Measurements from ENCODE around the gene VWA2.

VWA2 gene

GRCh38 chr10:114276671-114277070 lies 37.6 kb downstream of the VWA2 start:
- no peak for DNase-seq

DNA sequence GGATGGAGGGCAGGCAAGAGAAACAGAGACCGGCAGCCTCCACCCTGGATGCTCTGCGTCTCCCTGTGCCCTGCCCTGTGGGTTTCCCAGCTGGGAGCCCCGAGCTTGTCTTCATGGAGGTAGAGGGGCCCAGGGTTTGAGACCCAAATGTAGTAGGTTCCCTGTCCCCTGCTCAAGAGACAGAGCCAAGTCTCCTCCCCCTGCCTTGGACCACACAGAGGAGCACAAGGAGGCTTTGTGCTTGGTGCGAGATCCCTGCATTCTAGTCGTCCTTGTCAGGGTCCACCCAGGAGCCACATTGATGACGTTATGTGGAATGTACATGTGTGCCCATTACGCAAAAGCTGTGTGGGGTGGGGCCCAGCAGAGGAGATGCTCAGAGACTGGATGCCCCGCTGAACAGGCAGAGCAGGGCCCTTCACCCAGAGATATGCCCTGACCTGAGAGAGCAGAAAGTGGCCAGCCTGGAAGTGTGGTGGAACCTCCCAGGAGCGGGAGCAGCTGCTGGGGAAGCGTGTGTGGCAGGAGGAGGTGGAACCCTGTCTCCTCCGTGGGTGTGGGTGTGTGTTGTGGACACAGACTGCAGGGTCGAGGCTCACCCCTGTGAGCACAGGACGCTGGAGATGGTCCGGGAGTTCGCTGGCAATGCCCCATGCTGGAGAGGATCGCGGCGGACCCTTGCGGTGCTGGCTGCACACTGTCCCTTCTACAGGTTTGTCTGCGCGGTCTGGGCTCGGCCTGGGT lies 39.3 kb downstream of the VWA2 start:
- DNase-seq, result no peak

DNA sequence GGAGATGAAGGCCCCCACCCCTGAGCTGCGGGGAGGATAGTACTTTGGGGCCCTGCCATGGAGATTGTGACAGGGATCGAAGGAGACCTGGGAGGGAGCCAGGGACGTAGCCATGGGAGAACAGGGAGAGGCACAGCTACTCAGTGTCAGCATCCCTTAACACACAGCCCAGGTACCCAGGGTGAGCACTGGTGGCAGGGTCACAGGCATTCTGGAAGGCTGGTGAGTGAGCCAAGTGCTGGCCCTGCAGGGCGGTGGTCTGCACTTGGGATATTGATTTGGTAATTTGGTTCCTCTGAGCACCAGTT lies 39.8 kb downstream of the VWA2 start:
- no peak for DNase-seq

DNA sequence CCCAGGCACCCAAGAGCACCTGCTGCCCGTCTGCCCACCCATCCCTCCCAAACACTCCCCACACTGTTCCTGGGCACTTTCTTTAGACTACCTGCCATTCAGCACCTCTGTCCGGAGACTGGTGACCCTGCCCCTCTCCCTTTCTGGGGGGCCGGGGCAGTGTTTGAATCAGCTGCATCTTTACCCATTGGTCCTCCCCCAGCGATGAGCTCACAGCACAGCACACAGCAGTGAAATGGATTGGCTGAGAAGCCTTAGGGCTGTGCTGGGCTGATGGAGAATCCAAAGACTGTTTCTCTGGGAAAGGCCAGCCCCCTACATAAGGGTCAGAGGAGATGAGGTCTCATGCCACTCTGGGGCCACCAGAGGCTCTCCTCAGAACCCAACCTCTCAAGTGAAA lies 40.2 kb downstream of the VWA2 start:
- no peak for DNase-seq

DNA sequence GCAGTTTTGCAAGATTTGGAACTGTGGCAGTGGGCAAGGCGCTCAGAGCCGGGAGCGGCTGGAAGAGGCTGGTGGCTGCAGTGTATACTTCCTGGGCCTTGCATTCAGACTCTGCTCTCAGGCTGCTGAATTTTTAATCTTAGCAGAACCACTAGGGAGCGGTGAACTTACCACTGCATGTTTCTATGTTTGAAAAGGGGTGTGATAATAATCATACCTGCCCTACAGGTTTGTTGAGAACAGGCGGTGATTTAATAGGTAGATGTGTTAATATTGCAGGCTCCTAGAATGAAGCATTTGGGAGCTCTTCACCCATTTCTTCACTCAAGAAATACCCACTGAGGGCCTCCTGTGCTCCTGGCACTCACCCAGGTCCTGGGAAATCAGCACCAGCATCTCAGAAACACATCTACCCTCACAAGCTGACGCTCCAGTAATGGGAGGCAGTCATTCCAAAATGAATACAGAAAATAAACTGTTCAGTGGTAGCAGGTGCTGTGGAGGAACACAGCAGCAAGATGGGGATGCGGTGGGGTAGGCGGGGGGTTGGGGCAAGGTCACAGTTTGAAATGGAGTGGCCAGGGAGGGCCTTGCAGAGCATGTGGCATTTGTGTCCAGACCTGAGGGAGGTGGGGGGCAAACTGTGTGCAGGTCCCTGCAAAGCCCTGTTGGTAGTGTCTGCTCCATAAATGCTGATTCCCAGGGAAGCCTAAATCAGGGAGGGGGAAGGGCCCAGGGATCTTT lies 41.0 kb downstream of the VWA2 start:
- DNase-seq, result no peak

- DNase-seq, result no peak
Observed at GRCh38 chr10:114281006-114281405, 42.0 kb downstream of the VWA2 start.

GRCh38 chr10:114281461-114281860 lies 42.4 kb downstream of the VWA2 start:
- no peak for DNase-seq

DNA sequence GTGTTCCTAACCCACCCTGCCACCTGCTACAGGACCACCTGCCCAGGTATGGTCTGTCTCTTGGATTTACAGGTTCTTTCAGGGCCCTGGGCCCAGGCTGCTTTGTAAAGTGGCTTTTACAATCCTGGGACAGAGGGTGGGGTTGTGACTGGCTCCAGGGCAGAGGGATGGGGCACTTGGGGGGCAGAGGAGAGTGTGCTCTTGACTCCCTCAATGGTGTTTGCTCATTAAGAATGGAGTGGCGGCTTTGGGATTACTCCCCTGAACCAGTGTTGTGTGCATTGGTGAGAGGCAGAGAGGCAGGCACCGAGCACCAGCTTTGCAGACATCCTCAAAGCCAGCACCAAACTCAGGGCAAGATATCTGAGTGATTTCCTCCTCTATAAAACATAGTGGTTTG lies 43.5 kb downstream of the VWA2 start:
- no peak for DNase-seq

DNA sequence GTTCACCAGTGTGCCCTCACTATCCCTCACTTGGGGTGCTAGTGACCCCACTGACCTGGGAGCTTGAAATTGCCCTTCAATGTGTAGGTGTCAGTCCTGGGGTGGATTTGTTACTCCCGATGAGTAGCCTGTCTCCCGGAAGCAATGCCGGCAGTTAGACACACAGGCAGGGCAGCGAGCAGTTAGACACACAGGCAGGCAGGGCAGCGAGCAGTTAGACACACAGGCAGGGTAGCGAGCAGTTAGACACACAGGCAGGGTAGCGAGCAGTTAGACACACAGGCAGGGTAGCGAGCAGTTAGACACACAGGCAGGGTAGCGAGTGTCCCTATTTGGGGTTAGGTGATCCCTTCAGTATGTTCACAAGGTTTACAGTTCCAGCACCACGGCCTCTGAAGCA lies 44.0 kb downstream of the VWA2 start:
- DNase-seq, result no peak

DNA sequence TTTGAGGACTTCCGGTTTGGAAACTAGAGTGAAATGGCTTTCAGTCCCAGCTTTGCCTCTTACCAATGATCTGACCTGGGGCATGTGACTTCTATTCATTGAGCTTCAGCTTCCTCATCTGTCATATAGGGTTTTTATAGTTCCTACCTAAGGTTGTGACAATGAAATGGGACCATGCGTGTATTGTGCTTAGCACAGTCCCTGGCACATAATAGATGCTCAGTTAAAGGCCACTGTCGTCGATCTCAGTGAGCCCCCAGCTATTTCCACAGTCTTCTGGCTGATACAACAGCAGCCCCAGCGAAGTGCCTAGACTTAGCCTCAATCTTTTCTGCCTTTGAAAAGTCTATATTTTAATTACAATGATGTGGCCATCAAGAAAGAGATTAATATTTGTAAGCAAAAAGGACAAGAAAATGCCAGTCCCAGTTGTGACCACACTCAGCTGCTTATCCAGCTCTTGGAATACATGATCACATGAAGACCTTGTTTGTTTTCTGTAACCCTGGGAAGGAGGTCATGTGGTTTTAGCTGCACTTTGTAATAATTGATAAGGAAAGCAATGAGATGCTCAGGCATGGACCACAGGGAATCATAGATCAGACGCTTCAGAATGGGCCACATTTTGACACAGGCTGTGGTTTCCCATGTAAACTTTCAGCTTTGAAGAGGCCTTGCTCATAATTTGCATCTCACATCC lies 44.6 kb downstream of the VWA2 start:
- no peak for DNase-seq

DNA sequence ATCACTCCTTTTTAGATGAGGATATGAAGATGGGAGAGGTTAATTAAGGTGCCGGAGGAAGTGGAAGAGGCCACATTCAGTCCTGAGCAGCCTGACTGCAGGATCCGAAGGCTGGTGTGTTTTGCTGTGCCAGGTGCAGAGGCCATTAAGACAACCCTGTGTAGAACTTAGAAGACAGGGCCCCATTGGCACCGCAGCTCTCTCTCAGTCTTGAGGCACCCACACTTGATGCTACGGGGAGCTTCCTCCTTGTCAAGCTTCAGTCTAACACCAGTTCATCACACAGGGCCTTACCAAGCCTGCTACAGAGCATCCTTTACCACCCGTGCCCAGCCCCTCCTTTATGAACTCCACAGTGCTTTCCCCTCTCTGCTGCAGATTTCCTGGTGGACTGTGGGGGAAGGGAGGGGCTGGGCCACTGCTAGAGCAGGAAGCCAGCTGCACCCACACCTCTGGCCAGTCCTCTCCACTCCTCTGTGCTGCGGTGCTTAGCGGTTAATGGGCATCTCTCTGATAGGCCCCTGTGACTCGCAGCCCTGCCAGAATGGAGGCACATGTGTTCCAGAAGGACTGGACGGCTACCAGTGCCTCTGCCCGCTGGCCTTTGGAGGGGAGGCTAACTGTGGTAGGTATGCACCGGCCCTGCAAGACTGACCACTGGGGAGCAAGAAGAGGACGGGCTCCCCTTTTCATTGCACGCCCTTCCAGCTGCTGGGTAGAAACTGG lies 45.5 kb downstream of the VWA2 start:
- no peak for DNase-seq

DNA sequence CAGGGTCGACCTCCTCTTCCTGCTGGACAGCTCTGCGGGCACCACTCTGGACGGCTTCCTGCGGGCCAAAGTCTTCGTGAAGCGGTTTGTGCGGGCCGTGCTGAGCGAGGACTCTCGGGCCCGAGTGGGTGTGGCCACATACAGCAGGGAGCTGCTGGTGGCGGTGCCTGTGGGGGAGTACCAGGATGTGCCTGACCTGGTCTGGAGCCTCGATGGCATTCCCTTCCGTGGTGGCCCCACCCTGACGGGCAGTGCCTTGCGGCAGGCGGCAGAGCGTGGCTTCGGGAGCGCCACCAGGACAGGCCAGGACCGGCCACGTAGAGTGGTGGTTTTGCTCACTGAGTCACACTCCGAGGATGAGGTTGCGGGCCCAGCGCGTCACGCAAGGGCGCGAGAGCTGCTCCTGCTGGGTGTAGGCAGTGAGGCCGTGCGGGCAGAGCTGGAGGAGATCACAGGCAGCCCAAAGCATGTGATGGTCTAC lies 46.9 kb downstream of the VWA2 start:
- no peak for DNase-seq

- no peak for DNase-seq
Observed at GRCh38 chr10:114286921-114287320, 47.9 kb downstream of the VWA2 start.

DNA sequence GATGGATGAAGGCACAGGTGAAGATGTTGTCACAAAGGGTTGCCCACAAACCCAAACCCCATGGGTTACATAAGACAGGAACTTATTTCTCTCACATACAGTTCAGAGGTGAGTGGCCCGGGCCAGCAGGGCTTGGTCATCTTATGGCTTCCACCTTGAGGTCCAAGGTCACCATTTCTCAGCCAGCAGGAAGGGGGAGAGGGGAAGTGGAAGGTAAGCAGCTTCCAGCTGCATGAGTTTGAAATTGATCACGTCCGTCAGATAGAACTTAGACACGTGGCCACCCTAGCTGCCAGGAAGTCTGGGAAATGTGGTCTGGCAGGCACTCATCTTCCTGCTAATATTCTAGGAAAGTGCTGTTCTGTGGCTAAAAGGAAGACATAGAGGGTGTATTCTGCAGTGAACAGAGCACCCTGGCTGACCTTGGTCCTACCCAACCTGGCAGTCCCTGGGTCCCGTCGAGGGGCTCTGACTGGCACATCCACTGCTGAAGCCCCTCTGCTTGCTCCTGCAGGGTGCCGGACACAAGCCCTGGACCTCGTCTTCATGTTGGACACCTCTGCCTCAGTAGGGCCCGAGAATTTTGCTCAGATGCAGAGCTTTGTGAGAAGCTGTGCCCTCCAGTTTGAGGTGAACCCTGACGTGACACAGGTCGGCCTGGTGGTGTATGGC lies 49.5 kb downstream of the VWA2 start:
- no peak for DNase-seq

DNA sequence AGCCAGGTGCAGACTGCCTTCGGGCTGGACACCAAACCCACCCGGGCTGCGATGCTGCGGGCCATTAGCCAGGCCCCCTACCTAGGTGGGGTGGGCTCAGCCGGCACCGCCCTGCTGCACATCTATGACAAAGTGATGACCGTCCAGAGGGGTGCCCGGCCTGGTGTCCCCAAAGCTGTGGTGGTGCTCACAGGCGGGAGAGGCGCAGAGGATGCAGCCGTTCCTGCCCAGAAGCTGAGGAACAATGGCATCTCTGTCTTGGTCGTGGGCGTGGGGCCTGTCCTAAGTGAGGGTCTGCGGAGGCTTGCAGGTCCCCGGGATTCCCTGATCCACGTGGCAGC lies 50.0 kb downstream of the VWA2 start:
- DNase-seq, result no peak

- no peak for DNase-seq
Observed at GRCh38 chr10:114290038-114290437, 51.0 kb downstream of the VWA2 start.

DNA sequence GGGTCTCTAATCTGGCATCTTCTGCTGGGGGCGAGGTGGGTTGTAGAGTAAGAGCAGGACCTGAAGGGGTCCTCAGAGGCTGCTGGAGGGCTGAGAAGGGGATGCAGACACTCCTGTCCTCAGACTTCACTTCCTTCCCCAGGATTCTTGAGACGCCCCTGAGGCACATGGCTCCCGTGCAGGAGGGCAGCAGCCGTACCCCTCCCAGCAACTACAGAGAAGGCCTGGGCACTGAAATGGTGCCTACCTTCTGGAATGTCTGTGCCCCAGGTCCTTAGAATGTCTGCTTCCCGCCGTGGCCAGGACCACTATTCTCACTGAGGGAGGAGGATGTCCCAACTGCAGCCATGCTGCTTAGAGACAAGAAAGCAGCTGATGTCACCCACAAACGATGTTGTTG lies 52.0 kb downstream of the VWA2 start:
- DNase-seq, result no peak

DNA sequence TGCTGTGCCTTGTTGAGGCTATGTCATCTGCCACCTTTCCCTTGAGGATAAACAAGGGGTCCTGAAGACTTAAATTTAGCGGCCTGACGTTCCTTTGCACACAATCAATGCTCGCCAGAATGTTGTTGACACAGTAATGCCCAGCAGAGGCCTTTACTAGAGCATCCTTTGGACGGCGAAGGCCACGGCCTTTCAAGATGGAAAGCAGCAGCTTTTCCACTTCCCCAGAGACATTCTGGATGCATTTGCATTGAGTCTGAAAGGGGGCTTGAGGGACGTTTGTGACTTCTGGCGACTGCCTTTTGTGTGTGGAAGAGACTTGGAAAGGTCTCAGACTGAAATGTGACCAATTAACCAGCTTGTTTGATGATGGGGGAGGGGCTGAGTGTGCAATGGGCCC lies 52.5 kb downstream of the VWA2 start:
- DNase-seq, result no peak

- DNase-seq, result no peak
Observed at GRCh38 chr10:114293075-114293474, 54.0 kb downstream of the VWA2 start.

GRCh38 chr10:114294549-114294948 lies 55.5 kb downstream of the VWA2 start:
- no peak for DNase-seq

GRCh38 chr10:114295393-114295792 lies 56.3 kb downstream of the VWA2 start:
- DNase-seq, result no peak

DNA sequence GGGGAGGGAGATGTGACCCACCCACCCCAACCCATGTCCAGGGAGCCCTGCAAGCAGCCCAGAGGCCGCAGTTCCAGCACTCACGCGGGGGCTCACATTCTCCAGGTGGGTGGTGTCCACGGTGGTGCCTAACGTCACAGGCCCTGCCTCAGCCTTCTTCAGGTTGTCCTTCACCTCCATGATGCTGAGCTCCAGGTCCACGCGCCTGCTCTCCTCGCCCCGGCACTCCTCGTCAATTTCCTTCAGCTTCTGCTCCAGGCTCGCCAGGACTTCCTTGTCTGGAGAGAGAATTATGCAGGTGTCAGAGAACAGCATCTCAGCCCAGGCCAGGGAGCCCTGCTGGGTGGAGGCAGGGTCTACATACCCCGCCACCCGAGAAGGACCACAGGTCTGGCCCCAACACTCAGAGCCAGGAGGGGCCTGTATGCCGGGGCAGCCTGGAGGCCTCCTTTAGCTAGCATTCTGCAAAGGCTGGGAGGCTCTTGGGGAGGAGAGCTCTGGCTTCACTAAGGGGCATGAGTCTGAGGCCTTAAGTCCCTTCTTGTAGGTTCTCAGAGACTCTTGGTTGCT lies 58.2 kb downstream of the VWA2 start:
- no peak for DNase-seq

Measured in CD4-positive, alpha-beta T cell treated with Interleukin-10 for 1 hour (primary cell).